ENCODE results near the gene CELSR2.

The CELSR2 gene

GRCh38 chr1:109251277-109252166 is 2.2 kb downstream of the CELSR2 start:
- TF ChIP-seq POLR2AphosphoS5 (IDR thresholded peaks at IDR 0.05; ENCODE audit: low read depth, low read length): no peak
- no peak for TF ChIP-seq REST (IDR thresholded peaks at IDR 0.05; ENCODE audit: insufficient read depth in 1 of 2, low read depth in 2 of 2, low read length in 2 of 2)
- TF ChIP-seq FOXP2 (optimal IDR thresholded peaks at IDR 0.05; ENCODE audit: borderline replicate concordance, extremely low read depth, extremely low read length, insufficient read depth): no peak
- TF ChIP-seq TAF1 (IDR thresholded peaks at IDR 0.05; ENCODE audit: borderline replicate concordance, insufficient read depth, low read length): no peak
- TF ChIP-seq SIN3A (IDR thresholded peaks at IDR 0.05; ENCODE audit: borderline replicate concordance, insufficient read depth, low read length): no peak

GRCh38 chr1:109252167-109252892 is 3.0 kb downstream of the CELSR2 start:
- TF ChIP-seq FOXP2 (optimal IDR thresholded peaks at IDR 0.05; ENCODE audit: borderline replicate concordance, extremely low read depth, extremely low read length, insufficient read depth) (no peak), SIN3A (IDR thresholded peaks at IDR 0.05; ENCODE audit: borderline replicate concordance, insufficient read depth, low read length) (no peak), REST (IDR thresholded peaks at IDR 0.05; ENCODE audit: insufficient read depth in 1 of 2, low read depth in 2 of 2, low read length in 2 of 2) (no peak), TAF1 (IDR thresholded peaks at IDR 0.05; ENCODE audit: borderline replicate concordance, insufficient read depth, low read length) (no peak), POLR2AphosphoS5 (IDR thresholded peaks at IDR 0.05; ENCODE audit: low read depth, low read length) (no peak)

GRCh38 chr1:109252893-109253802 is 3.8 kb downstream of the CELSR2 start:
- TF ChIP-seq FOXP2 (optimal IDR thresholded peaks at IDR 0.05; ENCODE audit: borderline replicate concordance, extremely low read depth, extremely low read length, insufficient read depth) (peak; percentile 14), TAF1 (IDR thresholded peaks at IDR 0.05; ENCODE audit: borderline replicate concordance, insufficient read depth, low read length) (no peak)

GRCh38 chr1:109253803-109254620 is 4.7 kb downstream of the CELSR2 start:
- TF ChIP-seq SIN3A (IDR thresholded peaks at IDR 0.05; ENCODE audit: borderline replicate concordance, insufficient read depth, low read length) (no peak), TAF1 (IDR thresholded peaks at IDR 0.05; ENCODE audit: borderline replicate concordance, insufficient read depth, low read length) (no peak), POLR2AphosphoS5 (IDR thresholded peaks at IDR 0.05; ENCODE audit: low read depth, low read length) (no peak), FOXP2 (optimal IDR thresholded peaks at IDR 0.05; ENCODE audit: borderline replicate concordance, extremely low read depth, extremely low read length, insufficient read depth) (no peak), REST (IDR thresholded peaks at IDR 0.05; ENCODE audit: insufficient read depth in 1 of 2, low read depth in 2 of 2, low read length in 2 of 2) (no peak)
